ENCODE data around the gene CETP.
A peak's percentile ranks its signal among the peaks of the same experiment; 100 is the strongest.

The CETP gene

DNA sequence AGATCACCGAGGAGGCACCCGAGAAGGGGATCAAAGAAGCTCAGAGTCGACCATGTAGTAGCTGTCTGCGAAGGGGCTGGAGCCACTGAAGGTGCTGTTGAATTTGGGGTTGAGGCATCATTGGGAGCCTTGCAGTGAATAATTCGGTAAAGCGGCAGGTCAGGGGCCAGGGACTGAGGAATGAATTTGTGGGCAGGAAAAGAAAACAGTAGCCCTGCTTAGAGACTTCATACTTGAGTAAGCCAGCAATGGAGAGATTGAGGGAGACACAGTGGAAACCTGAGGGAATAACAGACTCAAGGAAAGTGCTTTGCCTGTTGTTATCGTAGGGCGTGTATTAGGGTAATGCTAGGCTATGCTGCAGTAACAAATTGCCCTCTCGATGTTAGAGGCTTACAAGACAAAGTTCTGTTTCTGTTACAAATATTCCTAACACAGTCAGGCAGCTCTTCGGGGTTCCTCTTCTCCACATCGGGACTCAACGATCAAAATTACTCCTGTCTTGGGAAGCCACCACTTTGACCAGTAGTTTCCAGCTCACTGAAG is 43.2 kb upstream of the CETP start:
- TF ChIP-seq, protein P1, sequence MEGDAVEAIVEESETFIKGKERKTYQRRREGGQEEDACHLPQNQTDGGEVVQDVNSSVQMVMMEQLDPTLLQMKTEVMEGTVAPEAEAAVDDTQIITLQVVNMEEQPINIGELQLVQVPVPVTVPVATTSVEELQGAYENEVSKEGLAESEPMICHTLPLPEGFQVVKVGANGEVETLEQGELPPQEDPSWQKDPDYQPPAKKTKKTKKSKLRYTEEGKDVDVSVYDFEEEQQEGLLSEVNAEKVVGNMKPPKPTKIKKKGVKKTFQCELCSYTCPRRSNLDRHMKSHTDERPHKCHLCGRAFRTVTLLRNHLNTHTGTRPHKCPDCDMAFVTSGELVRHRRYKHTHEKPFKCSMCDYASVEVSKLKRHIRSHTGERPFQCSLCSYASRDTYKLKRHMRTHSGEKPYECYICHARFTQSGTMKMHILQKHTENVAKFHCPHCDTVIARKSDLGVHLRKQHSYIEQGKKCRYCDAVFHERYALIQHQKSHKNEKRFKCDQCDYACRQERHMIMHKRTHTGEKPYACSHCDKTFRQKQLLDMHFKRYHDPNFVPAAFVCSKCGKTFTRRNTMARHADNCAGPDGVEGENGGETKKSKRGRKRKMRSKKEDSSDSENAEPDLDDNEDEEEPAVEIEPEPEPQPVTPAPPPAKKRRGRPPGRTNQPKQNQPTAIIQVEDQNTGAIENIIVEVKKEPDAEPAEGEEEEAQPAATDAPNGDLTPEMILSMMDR (IDR thresholded peaks at IDR 0.05; ENCODE audit: low read depth, low read length), result no peak
- no peak for DNase-seq (ENCODE audit: low read depth in 2 of 2)
- no peak overlapping the region for H3K4me3 ChIP-seq (replicated peaks in 1 of 2; ENCODE audit: low read depth in 2 of 2, low read length in 2 of 2)

- H3K4me3 ChIP-seq (replicated peaks in 1 of 2; ENCODE audit: low read depth in 2 of 2, low read length in 2 of 2), result no peak overlapping the region
- TF ChIP-seq, protein P1 (IDR thresholded peaks at IDR 0.05; ENCODE audit: low read depth, low read length), result no peak
- DNase-seq (ENCODE audit: low read depth in 2 of 2), result no peak
Measured at GRCh38 chr16:56919099-56919800, 42.5 kb upstream of the CETP start.

DNA sequence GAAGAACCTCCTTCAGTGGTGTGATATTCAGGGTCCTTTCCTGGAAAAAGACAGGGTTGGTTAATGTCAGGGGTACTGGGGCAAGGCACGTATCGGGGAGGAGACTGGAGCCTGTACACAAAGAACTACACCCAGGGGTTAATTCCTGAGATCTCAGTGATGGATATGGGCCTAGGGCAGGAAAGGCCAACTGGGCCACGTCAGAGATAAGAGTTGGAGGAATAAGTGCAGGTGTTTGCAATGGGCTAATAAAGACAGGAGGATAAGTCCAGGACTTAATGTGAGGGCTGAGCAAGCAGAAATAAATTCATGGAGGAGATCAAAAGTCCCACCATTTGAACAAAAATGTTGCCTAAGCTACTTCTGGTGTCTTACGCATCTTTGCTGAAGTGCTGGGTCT is 40.2 kb upstream of the CETP start:
- DNase-seq (ENCODE audit: low read depth in 2 of 2), result no peak
- TF ChIP-seq, protein P1 (IDR thresholded peaks at IDR 0.05; ENCODE audit: low read depth, low read length), result no peak
- no peak overlapping the region for H3K4me3 ChIP-seq (replicated peaks in 1 of 2; ENCODE audit: low read depth in 2 of 2, low read length in 2 of 2)

DNA sequence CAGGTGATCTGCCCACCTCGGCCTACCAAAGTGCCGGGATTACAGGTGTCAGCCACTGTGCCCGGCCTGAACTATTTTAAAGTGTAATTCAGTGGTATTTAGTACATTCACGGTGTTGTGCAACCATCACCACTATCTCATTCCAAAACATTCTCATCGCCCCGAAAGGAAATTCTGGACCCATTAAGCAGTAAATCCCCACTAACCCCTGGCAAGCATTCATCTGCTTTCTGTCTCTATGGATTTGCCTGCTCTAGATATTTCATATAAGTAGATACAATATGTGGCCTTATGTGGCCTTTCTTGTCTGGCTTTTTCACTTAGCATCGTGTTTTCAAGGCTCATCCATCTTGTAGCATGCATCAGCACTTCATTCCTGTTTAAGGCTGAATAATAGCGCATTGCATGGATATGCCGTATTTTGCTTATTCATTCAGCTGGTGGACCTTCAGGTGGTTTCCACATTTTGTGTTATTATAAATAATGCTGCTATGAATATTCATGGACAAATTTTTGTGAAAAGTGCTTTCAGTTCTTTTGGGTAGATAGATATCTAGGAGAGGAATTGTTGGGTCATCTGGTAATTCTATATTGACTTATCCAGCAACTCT is 38.2 kb upstream of the CETP start:
- DNase-seq (ENCODE audit: low read depth in 2 of 2), result peak; percentile 54 to 78
- no peak overlapping the region for H3K4me3 ChIP-seq (replicated peaks in 1 of 2; ENCODE audit: low read depth in 2 of 2, low read length in 2 of 2)
- TF ChIP-seq, protein P1 (IDR thresholded peaks at IDR 0.05; ENCODE audit: low read depth, low read length), result no peak

GRCh38 chr16:56927471-56927870 is 34.3 kb upstream of the CETP start:
- DNase-seq (ENCODE audit: low read depth in 2 of 2), result no peak
- no peak overlapping the region for H3K4me3 ChIP-seq (replicated peaks in 1 of 2; ENCODE audit: low read depth in 2 of 2, low read length in 2 of 2)
- TF ChIP-seq, protein P1 (IDR thresholded peaks at IDR 0.05; ENCODE audit: low read depth, low read length), result no peak

- TF ChIP-seq, protein P1 (IDR thresholded peaks at IDR 0.05; ENCODE audit: low read depth, low read length), result no peak
- H3K4me3 ChIP-seq (replicated peaks in 1 of 2; ENCODE audit: low read depth in 2 of 2, low read length in 2 of 2), result no peak overlapping the region
- DNase-seq (ENCODE audit: low read depth in 2 of 2), result no peak
Measured at GRCh38 chr16:56929639-56930038, 32.1 kb upstream of the CETP start.
